OCI-LY1 (cell line): ENCODE results near the gene C1orf159.

Experiments used
- H2AFZ ChIP-seq: fragments of 200-600 bp; sonication (generic), shearing (Covaris generic); 2 replicates; pipeline ENCODE4 v1.6.0; 2014; ENCODE audit warnings: antibody characterized with exemption, mild to moderate bottlenecking, low read length
- H3F3A ChIP-seq: fragments of 200-600 bp; sonication (generic), shearing (Covaris generic); 2 replicates; pipeline ENCODE4 v1.6.0; 2014; ENCODE audit warnings: mild to moderate bottlenecking, antibody characterized with exemption, low read length, moderate library complexity; ENCODE audit not compliant: insufficient read depth
- H3K27ac ChIP-seq: fragments of 200-600 bp; sonication (generic); 2 replicates; pipeline ENCODE4 v1.5.1; 2014; ENCODE audit warnings: low read length, mixed run types, mild to moderate bottlenecking, low read depth; ENCODE audit not compliant: poor library complexity, severe bottlenecking
- H3K27me3 ChIP-seq: fragments of 200-600 bp; sonication (generic); 2 replicates; pipeline ENCODE4 v1.6.0; 2014; ENCODE audit warnings: antibody characterized with exemption, mild to moderate bottlenecking, low read length, moderate library complexity; ENCODE audit not compliant: insufficient read depth
- H3K36me3 ChIP-seq: fragments of 200-600 bp; sonication (generic); 2 replicates; pipeline ENCODE4 v1.6.1; 2014; ENCODE audit warnings: mild to moderate bottlenecking, antibody characterized with exemption, low read length, moderate library complexity, mixed read lengths; ENCODE audit not compliant: insufficient read depth
- H3K4me1 ChIP-seq: fragments of 200-600 bp; sonication (generic); 2 replicates; pipeline ENCODE4 v1.5.1; 2014; ENCODE audit warnings: mild to moderate bottlenecking, low read length, moderate library complexity; ENCODE audit not compliant: insufficient read depth, severe bottlenecking
- H3K4me2 ChIP-seq: fragments of 200-600 bp; sonication (generic), shearing (Covaris generic); 2 replicates; pipeline ENCODE4 v1.6.1; 2014; ENCODE audit warnings: low read length
- H3K4me3 ChIP-seq: fragments of 200-600 bp; sonication (generic); 2 replicates; pipeline ENCODE4 v1.5.1; 2014; ENCODE audit warnings: low read length, low read depth, mild to moderate bottlenecking, mixed read lengths; ENCODE audit not compliant: poor library complexity, severe bottlenecking
- H3K79me2 ChIP-seq: fragments of 200-600 bp; shearing (Covaris generic); 2 replicates; pipeline ENCODE4 v1.6.1; 2016; ENCODE audit warnings: mixed run types, low read length, mixed read lengths; ENCODE audit not compliant: insufficient read depth
- H3K9ac ChIP-seq: fragments of 200-600 bp; sonication (generic), shearing (Covaris generic); 2 replicates; pipeline ENCODE4 v1.6.1; 2014; ENCODE audit warnings: mild to moderate bottlenecking, low read length, mixed read lengths
- H3K9me2 ChIP-seq: fragments of 200-600 bp; sonication (generic), shearing (Covaris generic); 2 replicates; pipeline ENCODE4 v1.6.1; 2014; ENCODE audit warnings: low read depth, mild to moderate bottlenecking, low read length, mixed read lengths
- H3K9me3 ChIP-seq: fragments of 200-600 bp; shearing (Covaris generic); 2 replicates; pipeline ENCODE4 v1.6.1; 2014; ENCODE audit warnings: low read length, mixed read lengths
- H4K20me1 ChIP-seq: fragments of 200-600 bp; sonication (generic), shearing (Covaris generic); 2 replicates; pipeline ENCODE4 v1.6.0; 2016; ENCODE audit warnings: mild to moderate bottlenecking, low read length; ENCODE audit not compliant: insufficient read depth
- CTCF ChIP-seq: fragments of 200-600 bp; sonication (generic), shearing (Covaris generic); IDR thresholded peaks from 2 replicates; pipeline ENCODE4 v1.5.1; 2017; ENCODE audit warnings: mild to moderate bottlenecking, antibody characterized with exemption, low read length, moderate library complexity, mixed read lengths
- EZH2 ChIP-seq: fragments of 200-600 bp; sonication (generic), shearing (Covaris generic); IDR thresholded peaks from 2 replicates; pipeline ENCODE4 v1.8.0; 2017; ENCODE audit warnings: borderline replicate concordance, mixed run types, mild to moderate bottlenecking, antibody characterized with exemption, low read length, moderate library complexity, mixed read lengths

Gene C1orf159

GRCh38 chr1:1055841-1056736 lies 59.8 kb downstream of the C1orf159 start:
- H3F3A ChIP-seq, result no peaks in the 10 kb centered on the region
- no peaks in the 10 kb centered on the region for H3K36me3 ChIP-seq
- H3K9me3 ChIP-seq, result no peaks in the 10 kb centered on the region
- no peaks in the 10 kb centered on the region for H4K20me1 ChIP-seq
- no peaks in the 10 kb centered on the region for H3K79me2 ChIP-seq
- no peak overlapping the region for H3K27ac ChIP-seq
- TF ChIP-seq EZH2 (no peak), CTCF (no peak)
- H3K27me3 ChIP-seq, result no peaks in the 10 kb centered on the region; the same call in 1 of the 2 replicates
- no peak overlapping the region for H3K9ac ChIP-seq
- peaks cover 4% of the 10 kb centered on the region for H3K4me1 ChIP-seq
- H3K4me2 ChIP-seq, result no peak overlapping the region
- H3K9me2 ChIP-seq, result no peaks in the 10 kb centered on the region
- no peak overlapping the region for H3K4me3 ChIP-seq
- H2AFZ ChIP-seq, result no peak overlapping the region

GRCh38 chr1:1054971-1055370 lies 60.9 kb downstream of the C1orf159 start:
- no peak overlapping the region for H3K4me2 ChIP-seq
- no peaks in the 10 kb centered on the region for H3K36me3 ChIP-seq
- TF ChIP-seq EZH2 (no peak), CTCF (no peak)
- no peak overlapping the region for H2AFZ ChIP-seq
- no peaks in the 10 kb centered on the region; the same call in 1 of the 2 replicates for H3K27me3 ChIP-seq
- no peak overlapping the region for H3K4me3 ChIP-seq
- no peaks in the 10 kb centered on the region for H3K9me2 ChIP-seq
- no peak overlapping the region for H3K9ac ChIP-seq
- no peak overlapping the region for H3K27ac ChIP-seq
- no peaks in the 10 kb centered on the region for H3K79me2 ChIP-seq
- no peaks in the 10 kb centered on the region for H3K9me3 ChIP-seq
- H3F3A ChIP-seq, result no peaks in the 10 kb centered on the region
- H3K4me1 ChIP-seq, result peaks cover 4% of the 10 kb centered on the region
- no peaks in the 10 kb centered on the region for H4K20me1 ChIP-seq

GRCh38 chr1:1054099-1054700 lies 61.7 kb downstream of the C1orf159 start:
- no peak overlapping the region for H2AFZ ChIP-seq
- no peak overlapping the region for H3K9ac ChIP-seq
- no peak overlapping the region for H3K27ac ChIP-seq
- peaks cover 4% of the 10 kb centered on the region for H3K4me1 ChIP-seq
- no peaks in the 10 kb centered on the region; the same call in 1 of the 2 replicates for H3K27me3 ChIP-seq
- no peaks in the 10 kb centered on the region for H3K79me2 ChIP-seq
- H3K9me3 ChIP-seq, result no peaks in the 10 kb centered on the region
- H3K4me2 ChIP-seq, result no peak overlapping the region
- no peaks in the 10 kb centered on the region for H3K9me2 ChIP-seq
- no peaks in the 10 kb centered on the region for H3K36me3 ChIP-seq
- no peaks in the 10 kb centered on the region for H3F3A ChIP-seq
- TF ChIP-seq CTCF (no peak), EZH2 (no peak)
- H4K20me1 ChIP-seq, result no peaks in the 10 kb centered on the region
- no peak overlapping the region for H3K4me3 ChIP-seq
